Mucosa of descending colon (tissue), 3 donors: ENCODE data around the gene SMPD3. TPM values are rescaled to one million over a fixed set of nuclear protein-coding genes. Genes with fewer than 3 reads are reported as not detected.

Experiments used
- ATAC-seq: fragments of 200-7000 bp; cut with Tn5 transposase; one replicate; pipeline ENCODE4 v1.9.1; 2020; ENCODE audit warnings: mild to moderate bottlenecking, moderate library complexity
- DNase-seq, 3 donors: peaks; one replicate each; pipeline ENCODE4 v3.0.0-alpha.2; 2020
- H3K36me3 ChIP-seq: fragments of 200-600 bp; one replicate; pipeline ENCODE4 v1.8.0; 2021; ENCODE audit warnings: low read depth, mild to moderate bottlenecking
- H3K4me1 ChIP-seq: fragments of 200-600 bp; one replicate; pipeline ENCODE4 v1.8.0; 2021; ENCODE audit warnings: low read depth, mild to moderate bottlenecking
- H3K4me3 ChIP-seq: fragments of 200-600 bp; one replicate; pipeline ENCODE4 v1.8.0; 2021; ENCODE audit warnings: mild to moderate bottlenecking
- H3K9me3 ChIP-seq: fragments of 200-600 bp; one replicate; pipeline ENCODE4 v1.8.0; 2021; ENCODE audit warnings: mild to moderate bottlenecking
- CTCF ChIP-seq: fragments of 200-600 bp; IDR thresholded peaks from one replicate; pipeline ENCODE4 v1.8.0; 2022; ENCODE audit warnings: antibody characterized with exemption, mild to moderate bottlenecking
- intact Hi-C, 2 donors: fragments of 100-400 bp; cut with DNase I in 1 of 2; cut with micrococcal nuclease in 1 of 2; formaldehyde crosslinking; loops; one replicate each; pipeline versions ENCODE4 v1.11.0 to v1.11.1; 2022; cut with DNase I, micrococcal nuclease
- total RNA-seq, 3 donors: library from RNA; stranded (reverse); fragmentation: NEBNext Ultra II Directional in 2 of 3; extraction: Animal tissue kit (Norgen Biotek cat#: 25700) in 2 of 3; gene quantifications; one replicate each; pipeline versions ENCODE4 v1.2.1 to v1.2.4, GENCODE V29; 2021 to 2023
- donor health status: DM: no; HTN: no; CAD: no; lungs with moderate emphysema.
- donor health status: DM: no; HTN: no; CAD: no.
- donor health status: DM: no; HTN: yes; CAD: no.

SMPD3 gene
- total RNA-seq, 3 donors from 2014 or later = 31.8 to 82.7 (median 62.3) TPM

- no peak overlapping the region for H3K4me3 ChIP-seq
- peaks cover 1% of the 10 kb centered on the region for H3K4me1 ChIP-seq
- TF ChIP-seq CTCF = no peak
- intact Hi-C loops = no loop called here
- ATAC-seq (no peak), DNase-seq (peak in 1 of 3 donors; percentile 41)
- H3K9me3 ChIP-seq = no peaks in the 10 kb centered on the region
- H3K36me3 ChIP-seq = no peaks in the 10 kb centered on the region
Observed at GRCh38 chr16:68360547-68360946, 87.8 kb downstream of the SMPD3 start.

GRCh38 chr16:68359398-68360191, 88.7 kb downstream of the SMPD3 start:
- intact Hi-C loops = no loop called here
- Histone ChIP-seq H3K4me3 (no peak overlapping the region), H3K36me3 (no peaks in the 10 kb centered on the region), H3K4me1 (peaks cover 4% of the 10 kb centered on the region), H3K9me3 (no peaks in the 10 kb centered on the region)
- peak; percentile 2 for ATAC-seq
- peak in 1 of 3 donors; percentile 49 for DNase-seq
- no peak for TF ChIP-seq CTCF

- TF ChIP-seq CTCF = no peak
- Histone ChIP-seq H3K4me1 (peaks cover 4% of the 10 kb centered on the region), H3K9me3 (no peaks in the 10 kb centered on the region), H3K4me3 (no peak overlapping the region), H3K36me3 (no peaks in the 10 kb centered on the region)
- intact Hi-C loops = no loop called here
- DNase-seq (peak in 2 of 3 donors; percentile 25 to 52), ATAC-seq (no peak)
Observed at GRCh38 chr16:68358951-68359350, 89.4 kb downstream of the SMPD3 start.

- Histone ChIP-seq H3K4me1 (peaks cover 4% of the 10 kb centered on the region), H3K36me3 (no peaks in the 10 kb centered on the region), H3K4me3 (no peak overlapping the region), H3K9me3 (no peaks in the 10 kb centered on the region)
- intact Hi-C loops = no loop called here
- TF ChIP-seq CTCF = no peak
- DNase-seq = no peak
- no peak for ATAC-seq
Observed at GRCh38 chr16:68357923-68358322, 90.4 kb downstream of the SMPD3 start.

GRCh38 chr16:68357521-68357922, 90.8 kb downstream of the SMPD3 start:
- no peaks in the 10 kb centered on the region for H3K36me3 ChIP-seq
- intact Hi-C loops = no loop called here
- ATAC-seq = no peak

More at GRCh38 chr16:68357521-68357922, 90.8 kb downstream of the SMPD3 start:
- TF ChIP-seq CTCF = no peak
- DNase-seq = peak in 1 of 3 donors; percentile 47
- peaks cover 4% of the 10 kb centered on the region for H3K4me1 ChIP-seq
- no peak overlapping the region for H3K4me3 ChIP-seq
- no peaks in the 10 kb centered on the region for H3K9me3 ChIP-seq
